NCI-H345 treated with DMSO at 0.1 percent for 48 hours (cell line): Measurements from ENCODE around the gene ZMIZ1.

Experiments
- DNase-seq: peaks from one replicate; lab custom pipeline; 2025; ENCODE audit not compliant: unreplicated experiment; lab: John Stamatoyannopoulos, UW

ZMIZ1 gene

DNA sequence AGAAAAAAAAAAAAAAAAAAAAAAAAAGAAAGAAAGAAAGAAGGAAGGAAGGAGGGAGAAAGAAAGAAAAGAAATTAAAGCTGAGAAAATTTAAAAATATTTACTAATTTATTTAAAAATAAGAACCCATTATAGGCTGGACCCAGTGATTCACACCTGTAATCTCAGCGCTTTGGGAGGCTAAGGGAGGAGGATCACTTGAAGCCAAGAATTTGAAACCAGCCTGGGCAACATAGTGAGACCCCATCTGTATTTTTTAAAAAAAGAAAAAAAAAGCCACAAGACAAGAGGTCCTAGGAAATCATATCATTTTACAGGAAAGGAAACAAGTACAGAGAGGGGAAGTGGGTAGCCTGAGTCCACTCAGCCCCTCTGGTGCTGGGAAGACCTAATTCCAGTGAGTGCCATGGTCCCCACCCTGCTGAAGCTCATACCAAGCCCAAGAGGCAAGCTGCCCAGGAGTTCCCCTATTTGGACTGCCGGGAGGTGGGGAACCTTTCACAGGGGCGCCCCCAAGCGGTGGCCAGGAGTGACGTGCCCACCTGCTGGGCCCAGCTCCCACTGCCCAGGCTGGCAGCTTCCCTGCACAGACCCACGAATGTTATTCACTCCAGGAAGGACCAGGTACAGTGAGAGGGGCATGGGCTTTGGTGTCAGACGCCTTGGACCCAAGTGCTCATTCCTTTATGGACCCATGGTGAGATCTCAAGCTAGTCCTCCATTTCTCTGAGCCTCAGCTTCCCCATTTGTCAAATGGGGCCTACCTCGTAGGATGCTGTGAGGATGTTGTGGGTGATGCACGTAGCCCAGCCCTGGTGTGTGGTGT, 133.6 kb downstream of the ZMIZ1 start:
- no peak for DNase-seq

DNA sequence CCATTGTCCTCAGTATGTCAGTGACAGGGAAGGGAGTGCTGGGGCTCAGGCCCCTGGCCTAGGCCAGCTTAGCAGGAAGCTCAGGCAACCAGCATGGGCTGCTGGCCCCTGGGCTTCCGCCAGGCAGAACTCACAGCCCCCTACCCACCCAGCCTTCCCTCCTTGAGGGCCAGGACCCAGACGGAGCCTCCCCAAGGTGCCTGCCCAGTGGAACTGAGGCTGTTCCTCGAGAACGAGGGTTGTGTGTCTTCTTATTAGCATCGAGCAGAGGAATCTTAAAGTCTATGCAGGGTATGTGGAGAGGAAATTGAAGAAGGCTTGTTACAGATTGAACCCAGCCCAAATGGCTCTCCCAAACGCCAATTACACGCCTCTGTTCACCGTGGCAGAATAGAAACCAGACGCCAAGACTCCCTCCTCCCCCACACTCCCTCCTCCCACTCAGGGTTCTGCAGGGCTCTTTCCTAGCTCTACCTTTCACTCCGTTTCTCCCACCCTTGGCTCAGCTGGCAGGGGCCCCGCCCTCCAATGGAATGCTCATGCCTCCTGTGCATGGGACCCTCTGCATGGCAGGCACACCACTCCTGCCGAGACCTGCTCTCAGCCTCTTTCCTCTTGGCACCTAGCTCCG, 134.4 kb downstream of the ZMIZ1 start:
- DNase-seq = no peak

DNA sequence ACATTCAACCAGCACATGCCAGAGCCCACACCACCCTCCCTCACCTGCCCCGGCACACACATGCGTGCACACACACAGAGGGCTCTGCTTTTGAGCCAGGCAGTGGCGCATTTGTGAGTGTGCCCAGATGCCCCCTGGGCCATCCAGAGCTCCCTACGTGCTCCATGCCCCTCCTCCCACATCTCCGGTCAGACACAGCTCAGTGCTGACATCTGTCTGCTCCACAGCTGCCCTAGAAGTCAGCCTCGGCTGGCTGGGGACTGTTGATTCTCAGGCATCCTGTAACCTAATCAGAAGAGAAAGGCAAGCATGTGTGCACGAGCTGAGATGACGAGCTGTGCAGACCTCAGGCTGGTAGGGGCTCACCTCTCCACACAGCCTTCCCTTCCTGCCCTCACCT, 135.1 kb downstream of the ZMIZ1 start:
- DNase-seq = no peak

DNA sequence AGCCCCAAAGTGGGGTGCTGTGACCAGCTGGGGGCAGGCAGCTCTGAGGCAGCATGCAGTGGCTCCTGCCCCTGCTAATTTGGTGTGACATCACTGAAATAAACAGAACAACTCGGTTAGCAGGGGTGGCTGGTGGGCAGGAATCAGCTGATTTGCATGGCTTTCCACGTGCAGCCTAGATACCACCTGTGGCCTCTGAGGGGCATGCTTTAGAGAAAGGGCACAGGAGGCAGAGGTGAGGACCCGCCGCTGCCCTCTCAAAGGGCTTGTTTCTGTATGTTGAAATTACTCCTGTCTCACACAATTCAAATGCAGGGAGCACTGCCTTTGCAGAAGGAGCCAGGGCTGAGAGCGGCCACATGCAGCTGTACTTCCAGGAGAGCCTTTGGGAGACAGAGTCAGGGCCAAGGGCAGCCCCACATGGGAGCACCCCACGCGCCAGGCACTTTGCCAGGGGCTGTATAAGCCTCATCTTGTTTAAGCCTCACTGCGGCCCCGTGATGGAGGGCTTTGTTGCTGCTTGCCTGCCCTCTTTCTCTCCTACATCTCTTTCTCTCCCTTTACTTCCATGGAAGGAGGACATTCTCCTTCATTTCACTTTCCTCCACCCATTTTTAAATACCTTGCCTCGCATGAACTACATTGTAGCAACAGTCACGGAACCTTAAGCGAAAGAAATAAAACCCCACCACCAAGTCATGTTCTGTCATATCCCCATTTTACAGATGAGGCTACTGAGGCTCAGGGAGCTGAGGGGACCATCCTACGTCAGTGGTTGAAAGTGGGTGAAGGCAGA, 137.7 kb downstream of the ZMIZ1 start:
- DNase-seq = no peak

DNA sequence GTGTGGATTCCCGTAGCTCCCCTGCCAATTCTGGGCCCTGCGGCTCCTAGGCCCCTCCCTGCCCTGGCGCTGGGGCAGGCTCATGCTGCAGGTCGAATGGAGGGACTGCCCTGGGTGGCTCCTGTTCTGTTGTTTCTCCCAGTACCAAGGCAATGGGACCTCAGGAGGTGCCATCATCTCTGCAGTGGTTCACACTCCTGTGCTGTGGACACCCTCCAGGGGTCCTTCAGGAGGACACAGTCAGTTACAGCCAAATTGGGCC, 138.3 kb downstream of the ZMIZ1 start:
- no peak for DNase-seq

DNA sequence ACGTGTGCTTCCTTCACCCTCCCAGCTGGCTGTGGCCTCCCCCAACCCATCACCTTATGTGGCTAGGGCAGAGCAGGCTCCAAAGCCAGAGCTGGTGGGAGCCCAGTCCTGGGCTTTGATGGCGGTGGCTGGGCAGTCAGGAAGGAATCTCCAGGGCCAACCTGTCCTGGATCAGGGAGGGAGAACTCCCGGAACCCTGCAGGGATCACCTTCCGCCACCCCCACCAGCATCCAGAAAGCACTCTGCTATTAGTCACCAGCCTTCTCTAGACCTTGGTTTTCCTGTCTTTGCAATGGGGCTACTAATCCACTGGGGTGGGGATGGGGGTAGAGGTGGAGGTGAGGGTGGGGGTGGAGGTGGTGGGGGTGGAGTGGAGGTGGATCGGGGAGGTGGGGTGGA, 139.0 kb downstream of the ZMIZ1 start:
- no peak for DNase-seq

DNA sequence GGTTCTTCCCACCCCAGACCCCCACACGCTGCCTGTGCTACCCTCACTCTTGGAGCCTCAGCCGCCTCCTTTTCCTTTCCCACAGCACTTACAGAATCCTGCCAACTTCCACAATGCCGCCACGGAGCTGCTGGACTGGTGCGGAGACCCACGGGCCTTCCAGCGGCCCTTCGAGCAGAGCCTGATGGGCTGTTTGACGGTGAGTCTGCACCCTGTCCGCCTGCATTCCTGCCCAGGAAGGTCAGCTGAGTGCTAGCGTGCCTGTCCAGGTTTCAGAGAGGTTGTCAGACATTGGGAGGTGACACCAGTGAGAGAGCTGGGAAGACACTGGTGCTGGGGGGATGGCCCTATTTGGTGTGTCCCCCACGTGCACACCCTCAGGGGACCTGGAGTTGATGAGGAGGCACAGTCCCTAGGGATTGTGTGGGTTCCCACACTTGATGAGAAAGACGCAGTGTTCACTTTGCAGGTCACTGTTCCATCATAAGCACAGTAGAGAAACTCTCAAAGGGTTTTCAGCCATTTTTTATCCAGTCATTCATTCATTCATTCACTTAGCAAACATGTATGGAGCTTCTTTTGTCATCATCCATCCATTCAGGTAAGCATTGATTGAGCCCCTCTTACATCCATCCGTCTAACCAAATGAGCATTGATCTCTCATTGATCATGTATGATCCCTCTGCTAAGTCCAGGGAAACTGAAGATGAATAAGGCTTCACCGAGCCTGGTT, 139.7 kb downstream of the ZMIZ1 start:
- no peak for DNase-seq

DNA sequence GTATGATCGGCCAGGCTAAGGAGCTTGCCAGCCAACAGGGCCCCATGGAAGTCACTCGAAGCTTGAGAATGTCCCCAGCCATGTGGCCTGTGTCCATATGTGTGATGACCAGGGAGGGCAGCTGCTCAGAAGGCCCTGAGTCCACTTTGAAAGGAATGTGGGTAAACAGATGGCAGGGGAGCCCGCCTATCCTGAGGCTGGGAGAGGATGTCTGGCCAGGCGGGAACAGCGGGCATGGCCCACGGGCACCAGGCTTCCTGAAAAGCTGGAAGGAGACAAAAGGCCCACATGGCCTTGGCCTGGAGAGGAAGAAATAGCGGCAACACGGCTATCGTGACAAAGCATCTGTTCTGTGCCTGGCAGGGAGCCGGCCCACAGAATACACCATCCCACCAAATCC, 140.6 kb downstream of the ZMIZ1 start:
- DNase-seq = no peak

DNA sequence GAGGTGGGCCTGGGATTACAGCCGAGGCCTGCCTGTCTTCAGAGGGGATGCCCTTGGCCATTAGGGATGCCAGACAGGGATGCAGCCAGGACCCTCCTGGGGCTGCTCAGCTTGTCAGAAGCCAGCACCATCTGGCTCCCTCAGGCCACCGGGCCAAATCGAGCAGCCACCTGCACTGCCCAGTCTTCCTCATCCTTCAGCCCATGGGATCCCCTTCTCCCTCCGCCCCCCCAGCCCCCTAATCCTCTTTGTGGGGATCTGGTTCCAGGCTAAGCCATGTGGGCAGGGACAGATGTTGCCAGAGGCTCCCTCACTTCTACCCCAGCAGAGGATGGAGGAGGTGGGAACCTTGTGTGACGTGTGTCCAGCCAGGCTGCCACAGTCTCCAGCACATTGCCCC, 141.1 kb downstream of the ZMIZ1 start:
- no peak for DNase-seq

DNA sequence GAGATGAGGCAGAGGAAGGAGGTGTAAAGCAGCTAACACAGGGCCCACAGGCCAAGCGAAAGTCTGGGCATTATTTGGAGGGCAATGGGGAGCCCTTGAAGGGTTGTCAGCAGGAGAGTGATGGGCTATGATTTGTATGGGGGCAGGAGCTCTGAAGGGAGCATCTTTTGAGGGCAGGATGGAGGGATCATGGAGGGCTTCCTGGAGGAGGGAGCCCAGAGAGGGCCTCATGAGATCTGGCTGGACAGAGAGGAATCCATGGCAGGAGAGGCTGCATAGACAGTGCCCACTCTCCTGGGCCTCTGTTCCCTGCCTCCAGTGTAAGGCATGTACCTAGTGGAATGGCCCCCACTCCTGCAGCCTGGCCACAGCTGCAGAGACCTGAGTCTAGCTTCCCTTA, 141.9 kb downstream of the ZMIZ1 start:
- no peak for DNase-seq

DNA sequence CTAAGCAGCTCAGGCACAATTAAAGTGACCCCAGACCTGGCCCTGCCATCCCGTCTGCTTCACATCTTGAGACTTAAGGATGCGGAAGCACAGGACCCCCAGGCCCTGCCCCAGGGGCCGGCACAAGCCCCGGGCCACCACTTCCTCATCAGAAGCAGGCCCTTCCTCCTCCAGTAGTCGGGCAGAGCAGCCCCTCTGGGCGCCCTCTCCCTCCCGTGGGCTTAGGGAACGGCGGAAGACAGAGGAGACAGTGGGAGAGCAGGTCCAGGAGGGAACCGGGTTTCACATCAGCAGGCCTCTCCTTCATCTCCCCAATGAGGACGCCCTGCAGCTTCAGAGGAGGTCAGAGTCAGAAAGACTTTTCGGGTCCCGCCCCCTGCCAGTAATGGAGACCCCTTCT, 142.8 kb downstream of the ZMIZ1 start:
- no peak for DNase-seq

DNA sequence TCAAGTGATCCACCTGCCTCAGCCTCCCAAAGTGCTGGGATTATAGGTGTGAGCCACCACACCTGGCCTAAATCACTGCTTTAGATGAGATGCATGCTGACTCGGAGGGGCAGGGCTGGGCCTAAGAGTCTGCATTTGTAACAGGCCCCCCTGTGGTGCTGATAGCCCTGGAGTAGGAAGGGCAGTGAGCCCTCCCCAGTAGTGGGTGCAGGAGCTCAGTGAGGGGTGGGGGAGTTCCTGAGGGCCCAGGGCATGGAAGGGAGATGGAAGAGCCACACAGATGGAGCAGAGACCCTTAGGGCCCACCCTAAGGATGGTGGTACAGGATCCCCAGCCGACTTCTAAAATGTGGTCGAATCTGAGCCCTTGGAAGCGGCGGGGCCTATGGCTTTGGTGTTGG, 146.8 kb downstream of the ZMIZ1 start:
- DNase-seq = no peak

DNA sequence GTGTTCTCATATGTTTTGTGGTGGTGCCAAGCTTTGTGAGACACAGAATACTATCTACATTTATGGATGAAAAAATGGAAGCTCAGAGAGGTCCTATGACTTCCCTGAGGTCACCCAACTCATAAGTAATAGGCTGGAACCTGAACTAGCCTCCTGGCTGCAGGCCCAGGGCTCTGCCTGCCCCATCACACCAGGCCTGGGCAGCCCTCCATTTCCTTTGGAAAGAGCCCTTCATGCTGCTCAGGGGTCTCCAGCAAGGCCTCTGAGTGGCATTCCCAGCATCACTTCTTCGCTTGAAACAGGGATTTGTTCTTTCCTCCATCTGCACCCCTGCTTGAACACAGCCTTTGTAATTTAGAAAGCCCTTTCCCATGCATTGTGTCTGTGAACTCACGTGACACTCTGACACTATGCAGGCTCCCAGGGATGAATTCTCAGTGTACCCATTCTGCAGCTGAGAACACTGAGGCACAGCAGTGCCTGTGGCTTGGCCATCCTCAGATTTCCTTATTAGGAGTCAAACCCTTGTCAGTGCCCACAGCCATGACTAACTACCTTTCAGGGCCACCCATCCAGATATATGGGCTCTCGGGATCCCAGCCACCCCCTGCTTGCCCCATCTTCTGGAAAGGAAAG, 150.7 kb downstream of the ZMIZ1 start:
- DNase-seq = no peak

DNA sequence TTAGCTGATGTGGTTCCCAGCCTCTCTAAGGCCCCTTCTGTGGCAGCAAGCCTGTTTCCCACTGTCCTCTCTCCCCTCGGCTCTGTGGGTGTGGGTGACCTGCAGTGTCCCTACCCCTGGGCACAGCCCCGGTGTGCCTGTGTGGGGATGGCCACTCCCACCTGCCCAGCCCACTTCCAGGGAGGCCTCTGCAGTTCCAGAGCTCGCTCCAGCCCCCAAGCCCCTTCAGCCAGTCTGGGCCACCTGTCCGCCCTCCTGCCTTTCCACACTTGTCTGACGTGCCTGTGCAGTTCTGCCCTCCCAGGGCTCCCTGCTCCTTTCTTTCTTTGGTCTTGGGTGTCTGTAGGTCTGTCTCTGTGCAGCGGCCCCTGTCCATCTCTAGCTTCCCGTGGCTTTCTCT, 151.5 kb downstream of the ZMIZ1 start:
- no peak for DNase-seq

DNA sequence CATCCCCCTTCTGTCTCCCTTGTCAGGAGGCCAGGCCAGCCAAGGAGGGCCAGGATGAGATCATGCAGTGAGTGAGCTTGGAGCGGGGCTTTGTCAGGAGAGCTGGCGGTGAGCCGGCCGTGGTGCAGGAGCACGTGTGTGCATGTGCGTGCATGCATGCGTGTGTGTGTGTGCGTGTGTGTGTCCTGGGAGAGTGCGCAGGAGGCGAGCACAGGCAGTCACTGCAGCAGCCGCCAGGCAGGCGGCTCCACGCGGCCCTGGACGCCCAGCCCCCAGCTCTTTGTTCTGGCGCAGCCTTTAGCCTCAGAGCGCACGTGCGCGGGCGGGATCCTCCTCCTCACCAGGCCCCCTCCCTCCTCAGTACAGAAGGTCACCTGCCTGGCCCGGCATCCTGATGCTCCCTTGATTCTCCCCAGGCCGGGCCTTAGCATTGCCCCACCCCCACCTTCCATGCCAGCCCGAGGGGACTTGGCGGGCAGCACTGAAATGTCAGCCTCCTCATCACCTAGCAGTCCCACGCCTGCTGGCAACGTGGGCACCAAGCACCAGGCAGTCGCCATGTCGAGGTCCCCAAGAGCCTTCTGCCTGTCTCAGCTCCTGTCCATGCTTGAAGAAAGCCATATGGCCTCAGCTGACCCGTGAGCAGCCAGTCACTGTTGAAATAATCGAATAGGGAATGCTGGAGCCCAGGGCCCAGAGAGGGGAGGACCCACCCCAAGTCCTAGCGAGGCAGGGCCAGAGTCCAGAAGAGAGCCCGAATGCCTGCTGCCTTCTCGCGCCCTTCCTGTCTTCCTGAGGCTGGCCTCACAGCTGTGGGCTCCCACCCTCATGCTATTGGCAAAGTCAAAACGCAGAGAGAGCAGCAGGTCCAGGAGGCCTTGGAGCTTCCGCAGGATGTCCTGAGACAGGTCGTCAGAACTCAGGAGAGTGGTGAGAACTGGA, 152.6 kb downstream of the ZMIZ1 start:
- no peak for DNase-seq

DNA sequence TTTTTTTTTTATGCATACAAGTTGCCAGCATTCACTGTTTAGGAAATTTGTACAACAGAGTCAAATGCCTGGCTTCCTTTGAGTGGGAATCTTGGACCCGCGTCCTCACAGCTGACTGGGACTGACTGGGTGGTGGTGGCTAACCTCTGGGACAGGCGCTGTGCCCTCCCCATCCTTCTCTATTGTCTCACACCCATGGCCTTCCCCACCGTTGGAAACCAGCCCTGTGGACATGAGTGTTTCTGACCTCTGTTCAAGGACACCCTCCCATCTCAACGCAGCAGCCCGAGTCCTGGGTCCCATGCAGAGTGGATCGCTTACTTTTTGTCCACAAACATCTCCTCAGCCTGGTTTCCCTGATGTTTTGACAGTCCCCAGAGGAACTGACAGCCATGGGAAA, 153.4 kb downstream of the ZMIZ1 start:
- DNase-seq = no peak

DNA sequence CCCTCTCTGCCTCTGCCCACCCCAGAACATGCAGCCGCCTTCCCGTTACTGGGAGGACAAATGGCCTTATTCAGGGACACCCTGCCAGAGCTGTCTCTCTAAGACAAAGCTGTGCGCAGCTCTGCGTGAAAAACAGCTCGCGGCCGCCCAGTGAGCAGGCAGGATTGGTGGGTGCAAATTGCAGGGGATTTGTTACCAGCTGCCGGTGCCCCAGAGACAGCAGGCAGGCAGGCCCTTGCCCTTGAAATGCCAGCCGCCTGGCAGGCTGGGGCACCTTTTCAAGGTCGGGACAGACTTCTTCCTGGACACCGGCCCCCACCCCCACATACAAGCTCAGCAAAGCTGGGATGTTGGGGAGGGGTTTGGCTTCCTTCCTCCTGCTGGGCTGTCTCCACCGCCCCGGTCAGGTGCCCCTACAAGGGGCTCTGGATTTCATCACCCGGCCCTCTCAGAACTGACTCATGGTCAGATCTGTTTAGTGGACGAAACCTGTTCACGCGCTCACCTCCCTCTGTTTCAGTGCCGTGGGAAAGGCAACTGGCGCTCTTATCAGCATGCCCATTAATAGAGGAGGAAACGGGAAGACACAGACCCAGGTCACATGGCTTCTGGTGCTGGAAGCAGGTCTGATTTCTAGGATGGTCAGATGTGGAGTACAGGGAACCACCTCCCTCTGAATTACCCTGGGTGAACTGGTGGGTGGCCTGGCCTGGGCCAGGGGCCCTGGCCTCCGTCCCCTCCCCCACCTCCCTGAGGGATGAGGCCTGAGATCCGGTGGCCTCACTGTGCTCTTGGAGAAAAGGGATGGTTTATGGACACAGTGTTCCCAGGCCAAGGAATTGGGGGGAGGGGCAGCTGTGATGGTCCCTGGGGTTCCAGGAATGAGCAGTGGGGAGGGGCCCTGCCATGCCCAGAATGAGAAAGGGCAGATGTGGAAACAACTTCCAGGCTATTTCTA, 154.6 kb downstream of the ZMIZ1 start:
- no peak for DNase-seq

DNA sequence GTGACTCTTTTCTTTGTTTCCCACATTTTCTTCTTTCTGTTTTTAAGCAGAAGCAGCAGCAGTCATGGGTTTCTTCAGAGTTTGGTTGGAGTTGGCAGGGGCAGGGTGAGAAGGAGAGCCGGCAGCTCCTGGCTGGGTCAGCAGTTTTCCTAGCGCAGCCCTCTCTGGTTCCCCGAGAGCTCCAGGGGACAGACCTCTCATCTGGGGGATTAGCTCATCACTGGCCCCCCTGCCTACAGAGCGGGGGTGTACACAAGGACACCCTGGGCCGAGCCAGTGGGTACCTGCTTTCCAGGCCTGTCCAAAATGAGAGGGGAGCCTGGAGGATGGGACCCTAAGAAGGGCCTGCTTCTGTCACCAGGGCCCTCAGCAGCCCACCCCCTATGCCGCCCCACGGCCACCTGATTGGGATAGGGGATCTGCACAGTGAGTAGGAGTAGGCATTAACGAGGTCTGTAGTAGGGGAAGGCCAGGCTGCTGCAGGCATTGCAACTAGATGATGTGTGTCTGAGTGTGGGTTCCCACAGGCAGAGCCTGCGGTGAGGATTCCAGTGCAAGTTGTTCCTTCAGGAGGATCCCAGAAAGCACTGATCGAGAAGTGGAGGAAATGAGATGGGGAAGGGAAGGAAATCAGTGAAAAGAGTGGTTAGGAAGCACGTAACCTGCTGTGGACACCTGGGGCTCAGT, 155.6 kb downstream of the ZMIZ1 start:
- DNase-seq = no peak
